IPS DF 4.7 (cell line): ENCODE measurements around the gene FADS2.

ENCODE experiments used
- DNase-seq: peaks from one replicate; pipeline ENCODE4 v3.0.0-alpha.2; 2013; ENCODE audit warnings: low spot score; ENCODE audit errors: extremely low read depth

The FADS2 gene

GRCh38 chr11:61827571-61828378, at the start of gene FADS2:
Gene FADS2 (plus strand): TSS chr11:61828300. CDS start chr11:61828391, 91 bp downstream.
- no peak for DNase-seq

GRCh38 chr11:61778357-61778886, 49.7 kb upstream of the FADS2 start:
- no peak for DNase-seq

- no peak for DNase-seq
Observed at GRCh38 chr11:61778920-61779650, 49.0 kb upstream of the FADS2 start.

- DNase-seq: no peak
Observed at GRCh38 chr11:61779666-61780525, 48.2 kb upstream of the FADS2 start.

GRCh38 chr11:61780581-61781162, 47.4 kb upstream of the FADS2 start:
- no peak for DNase-seq

GRCh38 chr11:61781585-61781984, 46.5 kb upstream of the FADS2 start:
- no peak for DNase-seq

- DNase-seq: no peak
Observed at GRCh38 chr11:61782299-61782698, 45.8 kb upstream of the FADS2 start.

- DNase-seq: no peak
Observed at GRCh38 chr11:61782841-61783240, 45.3 kb upstream of the FADS2 start.

GRCh38 chr11:61783717-61784505, 44.2 kb upstream of the FADS2 start:
- DNase-seq: no peak

- DNase-seq: no peak
Observed at GRCh38 chr11:61784506-61784805, 43.6 kb upstream of the FADS2 start.

- DNase-seq: no peak
Observed at GRCh38 chr11:61785837-61786402, 42.2 kb upstream of the FADS2 start.

- DNase-seq: no peak
Observed at GRCh38 chr11:61787928-61788491, 40.1 kb upstream of the FADS2 start.

GRCh38 chr11:61791737-61792309, 36.3 kb upstream of the FADS2 start:
- no peak for DNase-seq

- DNase-seq: no peak
Observed at GRCh38 chr11:61792310-61793082, 35.6 kb upstream of the FADS2 start, which contains the start of the genes FEN1 and TMEM258. Gene FEN1 (plus strand): TSS chr11:61792911. CDS start chr11:61795362, 2,451 bp downstream. Gene TMEM258 (minus strand): TSS chr11:61792599. CDS start chr11:61792558, 41 bp downstream.

- no peak for DNase-seq
Observed at GRCh38 chr11:61793083-61793828, 34.8 kb upstream of the FADS2 start.

- DNase-seq: no peak
Observed at GRCh38 chr11:61793829-61794204, 34.3 kb upstream of the FADS2 start.

- DNase-seq: no peak
Observed at GRCh38 chr11:61794579-61794978, 33.5 kb upstream of the FADS2 start.

- DNase-seq: no peak
Observed at GRCh38 chr11:61795459-61795858, 32.6 kb upstream of the FADS2 start.
